ENCODE data around the gene WBP4.
A peak's percentile ranks its signal among the peaks of the same experiment; 100 is the strongest.
"Not testable (repeated sequence)": the region's sequence is repeated elsewhere in the genome, so short reads cannot be mapped to it uniquely, and the experiment has no call there.

The WBP4 gene, protein sequence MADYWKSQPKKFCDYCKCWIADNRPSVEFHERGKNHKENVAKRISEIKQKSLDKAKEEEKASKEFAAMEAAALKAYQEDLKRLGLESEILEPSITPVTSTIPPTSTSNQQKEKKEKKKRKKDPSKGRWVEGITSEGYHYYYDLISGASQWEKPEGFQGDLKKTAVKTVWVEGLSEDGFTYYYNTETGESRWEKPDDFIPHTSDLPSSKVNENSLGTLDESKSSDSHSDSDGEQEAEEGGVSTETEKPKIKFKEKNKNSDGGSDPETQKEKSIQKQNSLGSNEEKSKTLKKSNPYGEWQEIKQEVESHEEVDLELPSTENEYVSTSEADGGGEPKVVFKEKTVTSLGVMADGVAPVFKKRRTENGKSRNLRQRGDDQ

GRCh38 chr13:41061075-41061913 is at the start of gene WBP4:
TSS of gene WBP4 (plus strand) at chr13:41061509. CDS start at chr13:41061674, 165 bp downstream.
- FAIRE-seq = no peak

DNA sequence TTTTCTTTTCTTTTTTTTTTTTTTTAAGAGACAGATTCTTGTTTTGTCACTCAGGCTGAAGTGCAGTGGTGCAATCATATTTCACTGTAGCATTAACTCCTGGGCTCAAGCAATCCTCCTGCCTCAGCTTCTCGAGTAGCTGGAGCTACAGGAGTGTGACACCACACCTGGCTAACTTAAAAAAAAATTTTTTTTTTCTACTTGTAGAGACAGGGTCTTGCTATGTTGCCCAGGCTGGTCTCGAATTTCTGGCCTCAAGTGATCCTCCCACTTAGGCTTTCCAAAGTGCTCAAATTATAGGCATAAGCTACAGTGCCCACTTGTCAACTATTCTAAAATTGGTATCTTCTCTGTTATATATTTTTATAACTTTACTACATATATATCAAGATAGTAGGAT is 48.8 kb upstream of the WBP4 start:
- FAIRE-seq = no peak

- FAIRE-seq = peak; percentile 78
Measured at GRCh38 chr13:41013835-41014234, 47.5 kb upstream of the WBP4 start.

GRCh38 chr13:41015920-41016319 is 45.4 kb upstream of the WBP4 start:
- no peak for FAIRE-seq

DNA sequence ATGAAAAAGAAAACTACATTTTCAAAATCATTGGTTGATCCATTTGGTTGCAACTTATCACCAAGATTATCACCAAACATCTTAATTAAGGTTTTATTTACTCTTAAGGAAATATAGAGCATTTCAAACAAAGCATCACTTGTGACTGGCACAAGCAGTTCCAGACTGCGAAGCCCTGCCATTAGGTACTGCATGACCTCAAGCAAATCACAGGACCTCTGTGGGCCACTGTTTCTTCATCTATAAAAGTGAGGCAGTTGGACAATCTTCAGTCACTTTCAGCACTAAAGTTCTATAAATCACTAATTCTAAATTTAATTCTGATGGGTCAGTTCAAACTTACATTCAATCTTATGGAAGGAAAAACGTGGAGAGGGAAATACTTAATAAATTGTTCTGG is 44.1 kb upstream of the WBP4 start:
- no peak for FAIRE-seq

DNA sequence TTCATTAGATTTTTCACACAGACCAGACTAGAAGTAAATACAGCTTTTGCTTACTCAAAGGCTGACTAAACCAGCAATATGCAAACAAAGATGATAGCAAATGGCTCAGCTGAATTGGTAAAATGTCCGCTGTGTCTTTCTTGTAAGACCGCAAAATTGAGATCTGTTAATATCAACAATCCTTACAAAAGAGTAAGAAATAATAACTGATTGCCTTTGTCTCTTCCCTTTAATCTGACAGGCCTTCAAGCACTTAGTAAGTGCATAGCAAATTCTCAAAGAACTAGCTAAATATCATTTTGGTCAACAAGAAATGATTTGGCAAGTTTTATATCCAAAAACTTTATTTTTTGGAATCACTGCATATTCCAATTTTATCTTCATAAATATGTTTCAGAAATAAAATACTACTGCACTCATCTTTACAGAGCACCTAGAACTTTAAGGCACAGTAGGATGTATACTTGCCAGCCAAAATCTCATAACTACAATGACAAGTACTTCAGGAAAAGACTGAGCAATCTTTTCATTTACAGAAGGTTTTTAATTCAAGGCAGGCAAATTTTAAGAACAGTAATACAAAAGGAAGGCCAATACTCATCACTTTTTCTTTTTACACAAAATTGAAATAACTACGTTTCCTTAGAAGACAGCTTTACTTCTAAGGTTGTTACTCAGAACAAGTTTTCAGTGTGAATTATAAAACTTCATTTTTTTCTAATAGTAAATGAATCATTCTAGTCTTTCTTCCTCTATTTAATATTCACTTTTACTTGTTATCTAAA is 43.3 kb upstream of the WBP4 start:
- peak; percentile 85 for FAIRE-seq

- no peak for FAIRE-seq
Measured at GRCh38 chr13:41018602-41018948, 42.7 kb upstream of the WBP4 start.

DNA sequence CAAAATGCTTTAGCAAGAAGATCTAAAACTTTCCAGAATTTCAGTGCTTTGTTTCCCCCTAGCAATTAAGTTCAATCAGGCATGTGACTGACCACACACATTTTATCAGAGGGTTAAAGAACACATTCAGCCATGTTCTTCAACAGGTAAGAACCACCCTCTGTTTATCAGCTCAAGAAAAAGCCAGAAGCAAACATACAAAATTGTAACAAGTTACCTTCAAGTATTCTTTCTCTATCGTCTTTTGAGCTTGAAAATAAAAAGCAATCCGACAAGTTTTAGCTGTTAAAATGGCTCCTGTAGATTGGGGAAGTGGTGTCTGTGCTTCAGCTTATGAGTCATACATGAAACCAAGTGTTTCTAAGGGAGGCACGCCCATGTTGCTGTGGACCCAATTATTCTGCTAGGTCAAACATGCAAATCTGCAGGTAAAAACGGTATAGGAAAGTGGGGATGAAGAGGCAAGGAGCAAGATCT is 42.3 kb upstream of the WBP4 start, which contains the start of gene ELF1:
ELF1 (minus strand) TSS at position 306 of the 477 bp plus-strand sequence. CDS start 37,262 bp downstream, outside the sequence.
- FAIRE-seq = no peak

DNA sequence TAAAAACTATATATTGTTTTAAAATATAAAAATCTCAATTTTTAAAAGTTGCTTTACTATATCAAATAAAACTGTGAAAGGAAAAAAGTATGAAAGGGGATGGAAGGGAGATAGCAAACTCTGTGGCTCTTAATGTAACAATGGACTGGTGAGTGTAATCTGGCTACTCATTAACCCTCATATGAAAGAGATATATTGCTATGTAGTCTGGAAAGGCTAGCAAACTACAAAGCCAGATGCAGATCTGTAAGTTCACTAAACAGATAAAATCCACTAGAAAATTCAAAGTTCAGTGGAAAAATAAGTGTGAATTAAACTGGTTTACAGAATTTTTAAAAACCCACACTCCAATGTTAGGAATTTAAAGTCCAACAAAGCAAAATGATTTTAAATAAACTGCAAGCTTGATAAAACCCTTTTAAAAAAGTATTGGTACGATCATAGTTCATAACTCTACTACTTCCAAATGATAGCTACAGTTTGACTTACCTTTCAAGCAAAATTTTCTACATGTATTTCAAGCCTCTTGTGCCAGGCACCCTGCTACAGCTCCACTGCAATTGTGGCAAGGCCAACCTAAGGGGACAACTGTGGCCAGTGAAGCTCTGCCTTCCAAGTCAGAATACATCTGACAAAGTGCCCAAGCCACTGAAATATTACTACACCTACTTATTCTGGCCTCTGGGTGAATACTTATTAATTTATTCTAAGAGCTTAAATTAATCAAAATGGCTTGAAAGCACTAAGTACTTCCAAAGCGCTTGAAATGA is 41.5 kb upstream of the WBP4 start:
- FAIRE-seq = peak; percentile 70

GRCh38 chr13:41025518-41025917 is 35.8 kb upstream of the WBP4 start:
- no peak for FAIRE-seq

DNA sequence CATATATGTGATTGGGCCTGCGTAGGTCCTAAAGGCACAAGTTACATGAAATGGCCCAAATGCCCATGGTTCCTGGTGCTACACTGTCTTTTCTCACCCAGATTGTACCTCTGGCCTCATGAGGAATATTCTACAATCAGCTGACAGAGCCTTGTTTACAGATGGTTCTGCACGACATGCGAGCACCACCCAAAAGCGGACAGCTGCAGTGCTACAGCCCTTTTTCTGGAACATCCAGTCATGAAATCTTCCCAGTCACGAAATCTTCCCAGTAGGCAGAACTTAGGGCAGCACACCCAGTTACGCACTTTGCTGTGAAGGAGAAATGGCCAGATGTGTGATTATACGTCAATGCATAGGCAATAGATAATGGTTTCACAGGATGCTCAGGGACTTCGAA is 34.5 kb upstream of the WBP4 start:
- FAIRE-seq = no peak

GRCh38 chr13:41028051-41028450 is 33.3 kb upstream of the WBP4 start:
- no peak for FAIRE-seq

DNA sequence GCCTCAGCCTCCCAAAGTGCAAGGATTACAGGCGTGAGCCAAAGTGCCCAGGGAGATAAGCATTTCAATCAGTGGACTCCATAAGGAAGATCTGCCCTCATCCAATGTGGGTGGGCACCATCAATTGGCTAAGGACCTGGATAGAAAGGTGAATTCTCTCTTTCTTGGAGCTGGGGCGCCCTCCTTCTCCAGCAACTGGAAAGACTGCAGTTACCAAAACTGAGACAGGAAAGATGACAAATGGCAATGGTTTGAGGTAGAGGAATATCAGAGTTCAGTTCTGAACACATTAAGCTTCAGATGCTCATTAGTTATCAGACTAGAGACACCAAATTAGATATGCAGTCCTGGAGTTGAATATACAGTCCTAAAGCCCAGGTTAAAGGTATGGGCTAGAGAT is 31.7 kb upstream of the WBP4 start:
- FAIRE-seq = no peak

- FAIRE-seq = no peak
Measured at GRCh38 chr13:41032691-41033376, 28.5 kb upstream of the WBP4 start.

- no peak for FAIRE-seq
Measured at GRCh38 chr13:41034382-41034781, 26.9 kb upstream of the WBP4 start.

DNA sequence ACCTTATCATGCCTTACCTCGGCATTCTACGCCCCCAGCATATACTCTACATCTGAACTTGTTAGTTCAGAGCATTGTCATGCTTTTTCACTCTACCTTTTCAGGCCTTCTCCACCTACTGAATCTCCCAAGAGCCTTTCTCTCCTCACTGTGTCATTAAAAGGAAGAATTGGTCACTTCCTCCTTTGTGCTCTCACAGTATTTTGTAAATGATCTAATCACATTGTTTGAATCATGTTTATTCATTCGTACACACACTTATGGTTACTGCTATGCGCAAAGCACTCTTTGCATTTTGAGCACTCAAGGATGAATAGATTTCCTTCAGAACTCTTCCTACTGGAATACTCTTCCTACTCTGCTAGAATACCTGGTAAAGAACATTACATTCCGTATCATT is 26.4 kb upstream of the WBP4 start:
- FAIRE-seq = no peak

- not testable (repeated sequence) for FAIRE-seq
Measured at GRCh38 chr13:41036557-41036956, 24.8 kb upstream of the WBP4 start.

DNA sequence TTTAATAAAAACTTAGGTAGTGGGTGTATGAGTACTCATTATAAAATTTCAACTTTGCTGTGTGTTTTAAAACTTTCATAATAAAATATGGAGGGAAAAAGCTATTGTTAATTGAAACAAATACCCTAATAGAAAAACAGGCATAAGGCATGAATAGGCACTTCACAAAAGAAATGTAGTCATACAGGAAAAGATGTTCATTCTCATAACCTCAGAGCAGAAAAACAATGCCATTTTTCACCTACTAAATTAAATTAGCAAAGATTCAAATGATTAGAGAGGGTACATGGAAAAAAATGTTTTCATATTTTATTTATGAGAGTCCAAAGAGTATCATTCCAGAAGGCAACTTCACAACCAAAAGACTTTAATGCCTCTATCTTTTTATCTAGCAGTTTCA is 21.6 kb upstream of the WBP4 start:
- FAIRE-seq = no peak

GRCh38 chr13:41040584-41041334 is 20.6 kb upstream of the WBP4 start:
- FAIRE-seq = no peak

DNA sequence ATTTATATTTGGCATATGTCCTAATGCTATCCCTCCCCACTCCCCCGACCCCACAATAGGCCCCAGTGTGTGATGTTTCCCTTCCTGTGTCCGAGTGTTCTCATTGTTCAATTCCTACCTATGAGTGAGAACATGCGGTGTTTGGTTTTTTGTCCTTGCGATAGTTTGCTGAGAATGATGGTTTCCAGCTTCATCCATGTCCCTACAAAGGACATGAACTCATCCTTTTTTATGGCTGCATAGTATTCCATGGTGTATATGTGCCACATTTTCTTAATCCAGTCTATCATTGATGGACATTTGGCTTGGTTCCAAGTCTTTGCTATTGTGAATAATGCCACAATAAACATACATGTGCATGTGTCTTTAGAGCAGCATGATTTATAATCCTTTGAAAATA is 18.9 kb upstream of the WBP4 start:
- not testable (repeated sequence) for FAIRE-seq

GRCh38 chr13:41048640-41049039 is 12.7 kb upstream of the WBP4 start:
- no peak for FAIRE-seq

All from endometrium (tissue), 2 donors.